ENCODE measurements around the gene IBSP. TPM values are rescaled to one million over a fixed set of nuclear protein-coding genes. Genes with fewer than 3 reads are reported as not detected.

The IBSP gene
- total and polyA plus RNA-seq, 9 of the 15 experiments (the other 6 are each of a cell fraction or from before 2014, with no cell fraction given): not detected

DNA sequence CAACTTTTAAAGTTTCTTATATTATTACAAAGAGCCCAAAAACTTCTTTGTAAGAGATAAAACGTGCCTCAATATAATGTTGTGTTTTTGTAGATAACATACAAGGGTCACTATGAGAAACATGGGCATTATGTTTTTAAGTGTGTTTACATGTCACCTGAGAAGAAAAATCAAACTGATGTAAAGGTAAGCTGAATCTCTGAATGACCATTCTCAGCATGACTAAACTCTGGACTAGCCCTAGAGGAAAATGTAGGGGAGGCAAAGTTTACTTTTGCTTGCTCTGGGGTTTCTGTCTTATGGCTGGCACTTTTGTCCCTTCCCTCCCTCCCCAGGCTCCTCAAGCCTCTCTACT lies 40.2 kb downstream of the IBSP start:
- CTCF ChIA-PET (ENCODE audit: low intra/inter-chr PET ratio): interaction anchor here (0.6 to 2.8 kb wide), 2 partner anchors 160 to 162 kb away, joined by 4 to 27 read pairs; no protein-coding TSS in a partner anchor
- no peaks in the 10 kb centered on the region for H3K4me1 ChIP-seq (replicated peaks in 1 of 2; ENCODE audit: control insufficient read depth in 2 of 2, insufficient read depth in 2 of 2, low read length in 2 of 2)
- H3K27ac ChIP-seq (ENCODE audit: extremely low read depth, low read depth, low read length): no peak overlapping the region
- no peak for DNase-seq (ENCODE audit: extremely low read depth in 1 of 4, low spot score in 3 of 4)
- FAIRE-seq: no peak
- no peaks in the 10 kb centered on the region for H3K36me3 ChIP-seq (ENCODE audit: control insufficient read depth, insufficient read depth, low read length)
- no peak overlapping the region for H3K9ac ChIP-seq (ENCODE audit: insufficient read depth in 1 of 2, low read depth in 2 of 2, low read length in 2 of 2)
- no peak overlapping the region for H3K4me2 ChIP-seq (ENCODE audit: insufficient read depth, low read length)
- no peaks in the 10 kb centered on the region; the same call in 1 of the 2 replicates for H4K20me1 ChIP-seq (replicated peaks; ENCODE audit: control insufficient read depth, insufficient read depth, low read length)
- H2AFZ ChIP-seq (ENCODE audit: low read depth, low read length): no peak overlapping the region
- no peaks in the 10 kb centered on the region for H3K27me3 ChIP-seq (ENCODE audit: control insufficient read depth in 2 of 2, insufficient read depth in 2 of 2, low read length in 2 of 2)
- no peak for ATAC-seq
- H3K4me3 ChIP-seq: no peak overlapping the region
- 0% methylated on average over 1 of the region's 1 CpG for WGBS (ENCODE audit: insufficient coverage, low coverage, missing lambda C conversion rate)
- POLR2A ChIA-PET: no interaction called here
- no TSS peak for BruUV-seq (replicated peaks)
- in situ Hi-C loops (cut with MboI): no loop called here
- H3K9me3 ChIP-seq (replicated peaks; ENCODE audit: control insufficient read depth, insufficient read depth, low read depth, low read length): no peaks in the 10 kb centered on the region
- intact Hi-C loops (cut with micrococcal nuclease): loop anchor here (1.0 to 5.0 kb wide), 2 partner anchors 160 to 297 kb away; no protein-coding TSS in a partner anchor
- no peaks in the 10 kb centered on the region for H3K9me1 ChIP-seq (ENCODE audit: control insufficient read depth, insufficient read depth, low read length)
- H3K79me2 ChIP-seq (ENCODE audit: control insufficient read depth, insufficient read depth, low read length): no peaks in the 10 kb centered on the region
- no peak for TF ChIP-seq MAFF (IDR thresholded peaks at IDR 0.05; ENCODE audit: low read length)
- TF ChIP-seq ZNF707 (CRISPR knock-in tag; conservative IDR thresholded peaks at IDR 0.05): no peak
- TF ChIP-seq RBM39 (optimal IDR thresholded peaks at IDR 0.05; ENCODE audit: low read depth, low read length): no peak
- TF ChIP-seq STAT5B (CRISPR knock-in tag; IDR thresholded peaks at IDR 0.05): no peak
- TF ChIP-seq ARID3A (IDR thresholded peaks at IDR 0.05; ENCODE audit: borderline replicate concordance, low read depth, low read length): no peak
- no peak for TF ChIP-seq SMAD1 (IDR thresholded peaks at IDR 0.05; ENCODE audit: low read depth, low read length, partially characterized antibody)
- no peak for TF ChIP-seq ZEB2 (IDR thresholded peaks at IDR 0.05)
- TF ChIP-seq SMARCB1 (IDR thresholded peaks at IDR 0.05; ENCODE audit: insufficient read length, low read depth): no peak
- no peak for TF ChIP-seq OTX1 (CRISPR knock-in tag; IDR thresholded peaks at IDR 0.05)
